ENCODE data around the gene MTHFD1L. TPM values are rescaled to one million over a fixed set of nuclear protein-coding genes. Genes with fewer than 3 reads are reported as not detected.

MTHFD1L gene
- total and polyA plus RNA-seq, 2 of the 8 experiments (the other 6 are each of a cell fraction or from before 2014, with no cell fraction given), result 29.2 to 105 TPM

DNA sequence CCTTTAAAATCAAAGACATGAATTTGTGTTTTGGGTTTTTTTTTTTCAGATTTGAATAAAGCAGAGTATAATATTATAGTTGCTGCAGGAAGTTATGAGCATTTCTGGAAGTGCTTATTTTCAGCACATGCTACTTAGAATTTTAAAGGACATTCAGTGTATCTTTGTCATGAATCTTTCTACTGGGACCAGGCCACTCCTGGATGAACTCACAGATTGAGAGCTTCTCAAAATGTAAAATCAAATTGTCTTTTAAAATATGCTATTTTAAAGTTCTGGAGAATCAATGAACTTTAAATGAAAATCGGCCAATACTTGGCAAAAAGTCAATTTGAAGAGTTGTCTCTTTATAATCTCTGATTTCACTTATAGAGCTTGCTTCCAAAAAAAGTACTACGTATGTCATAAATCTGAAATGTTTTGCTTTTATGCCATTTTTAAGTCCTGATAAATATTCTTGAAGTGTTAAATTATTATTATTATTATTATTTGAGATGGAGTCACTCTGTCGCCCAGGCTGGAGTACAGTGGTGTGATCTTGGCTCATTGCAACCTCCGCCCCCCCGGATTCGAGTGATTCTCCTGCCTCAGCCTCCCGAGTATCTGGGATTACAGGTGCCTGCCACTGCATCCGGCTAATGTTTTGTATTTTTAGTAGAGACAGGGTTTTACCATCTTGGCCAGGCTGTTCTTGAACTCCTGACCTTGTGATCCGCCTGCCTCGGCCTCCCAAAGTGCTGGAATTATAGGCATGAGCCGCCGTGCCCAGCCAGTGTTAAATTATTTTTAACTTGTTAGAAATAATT, 198.5 kb downstream of the MTHFD1L start (continued):
- no peak for TF ChIP-seq RBBP5 (IDR thresholded peaks at IDR 0.05; ENCODE audit: borderline replicate concordance, low read depth, low read length)

All from H1 (cell line).